ENCODE results near the gene DCLK1. TPM values are rescaled to one million over a fixed set of nuclear protein-coding genes. Genes with fewer than 3 reads are reported as not detected.

Gene DCLK1
- total RNA-seq, 1 donor from 2014 or later: 22.4 TPM

GRCh38 chr13:35744144-35744543, 387.0 kb downstream of the DCLK1 start:
- H3K9me3 Mint-ChIP-seq: peaks cover 4% of the 10 kb centered on the region
- H3K27me3 Mint-ChIP-seq (ENCODE audit: low read depth): no peaks in the 10 kb centered on the region
- no peak overlapping the region for H3K27ac Mint-ChIP-seq (ENCODE audit: unreplicated experiment)
- no peak overlapping the region for H3K4me3 Mint-ChIP-seq
- H3K36me3 Mint-ChIP-seq (ENCODE audit: low read depth): peaks cover 3% of the 10 kb centered on the region
- no peak for DNase-seq (ENCODE audit: low read depth, low spot score)
- no peak for TF ChIP-seq CTCF (conservative IDR thresholded peaks at IDR 0.05)
- H3K4me1 Mint-ChIP-seq: no peaks in the 10 kb centered on the region

- H3K4me3 Mint-ChIP-seq: no peak overlapping the region
- H3K27me3 Mint-ChIP-seq (ENCODE audit: low read depth): no peaks in the 10 kb centered on the region
- H3K4me1 Mint-ChIP-seq: no peaks in the 10 kb centered on the region
- no peaks in the 10 kb centered on the region for H3K9me3 Mint-ChIP-seq
- no peaks in the 10 kb centered on the region for H3K36me3 Mint-ChIP-seq (ENCODE audit: low read depth)
- TF ChIP-seq CTCF (conservative IDR thresholded peaks at IDR 0.05): no peak
- H3K27ac Mint-ChIP-seq (ENCODE audit: unreplicated experiment): no peak overlapping the region
- no peak for DNase-seq (ENCODE audit: low read depth, low spot score)
These were observed 388.0 kb downstream of the DCLK1 start for GRCh38 chr13:35743165-35743564.

GRCh38 chr13:35741657-35742056, 389.5 kb downstream of the DCLK1 start:
- H3K36me3 Mint-ChIP-seq (ENCODE audit: low read depth): no peaks in the 10 kb centered on the region
- H3K4me3 Mint-ChIP-seq: no peak overlapping the region
- no peaks in the 10 kb centered on the region for H3K4me1 Mint-ChIP-seq
- H3K27ac Mint-ChIP-seq (ENCODE audit: unreplicated experiment): no peak overlapping the region
- no peak for TF ChIP-seq CTCF (conservative IDR thresholded peaks at IDR 0.05)
- H3K27me3 Mint-ChIP-seq (ENCODE audit: low read depth): no peaks in the 10 kb centered on the region
- H3K9me3 Mint-ChIP-seq: no peaks in the 10 kb centered on the region
- no peak for DNase-seq (ENCODE audit: low read depth, low spot score)

GRCh38 chr13:35736876-35737275, 394.3 kb downstream of the DCLK1 start:
- Mint-ChIP-seq H3K27me3 (ENCODE audit: low read depth) (no peaks in the 10 kb centered on the region), H3K36me3 (ENCODE audit: low read depth) (no peaks in the 10 kb centered on the region), H3K27ac (ENCODE audit: unreplicated experiment) (no peak overlapping the region), H3K9me3 (no peaks in the 10 kb centered on the region), H3K4me1 (peaks cover 5% of the 10 kb centered on the region), H3K4me3 (no peak overlapping the region)
- TF ChIP-seq CTCF (conservative IDR thresholded peaks at IDR 0.05): no peak
- DNase-seq (ENCODE audit: low read depth, low spot score): no peak

- Mint-ChIP-seq H3K27ac (ENCODE audit: unreplicated experiment) (no peak overlapping the region), H3K4me3 (no peak overlapping the region), H3K27me3 (ENCODE audit: low read depth) (no peaks in the 10 kb centered on the region), H3K36me3 (ENCODE audit: low read depth) (no peaks in the 10 kb centered on the region), H3K9me3 (no peaks in the 10 kb centered on the region), H3K4me1 (peaks cover 5% of the 10 kb centered on the region)
- TF ChIP-seq CTCF (conservative IDR thresholded peaks at IDR 0.05): no peak
- no peak for DNase-seq (ENCODE audit: low read depth, low spot score)
These were observed 397.4 kb downstream of the DCLK1 start for GRCh38 chr13:35733827-35734226.

GRCh38 chr13:35732565-35732964, 398.6 kb downstream of the DCLK1 start:
- H3K4me3 Mint-ChIP-seq: no peak overlapping the region
- no peaks in the 10 kb centered on the region for H3K9me3 Mint-ChIP-seq
- DNase-seq (ENCODE audit: low read depth, low spot score): no peak
- no peaks in the 10 kb centered on the region for H3K36me3 Mint-ChIP-seq (ENCODE audit: low read depth)
- no peak overlapping the region for H3K27ac Mint-ChIP-seq (ENCODE audit: unreplicated experiment)
- H3K4me1 Mint-ChIP-seq: peaks cover 5% of the 10 kb centered on the region
- H3K27me3 Mint-ChIP-seq (ENCODE audit: low read depth): no peaks in the 10 kb centered on the region
- TF ChIP-seq CTCF (conservative IDR thresholded peaks at IDR 0.05): no peak
